ENCODE results near the gene SLC23A2.
A peak's percentile ranks its signal among the peaks of the same experiment; 100 is the strongest.

The SLC23A2 gene

GRCh38 chr20:4828830-4829513 is 172.3 kb downstream of the SLC23A2 start:
- H3K9ac ChIP-seq (ENCODE audit: low read depth in 1 of 2, low read length in 2 of 2) = no peak overlapping the region
- no peaks in the 10 kb centered on the region for H3K4me1 ChIP-seq (ENCODE audit: control insufficient read depth in 1 of 2, insufficient read depth in 2 of 2, low read length in 2 of 2)
- H3K27ac ChIP-seq (ENCODE audit: low read depth, low read length) = no peak overlapping the region
- no peak overlapping the region for H3K4me3 ChIP-seq (ENCODE audit: low read depth in 1 of 2, low read length in 2 of 2)
- H3K9me3 ChIP-seq (ENCODE audit: control insufficient read depth in 1 of 2, low read length in 2 of 2) = no peaks in the 10 kb centered on the region
- no peaks in the 10 kb centered on the region for H3K36me3 ChIP-seq (ENCODE audit: control insufficient read depth in 1 of 2, insufficient read depth in 2 of 2, low read length in 2 of 2)
- peaks cover 0 to 1% of the 10 kb centered on the region in 2 donors for H3K27me3 ChIP-seq (ENCODE audit: control insufficient read depth in 1 of 2, insufficient read depth in 2 of 2, low read length in 2 of 2)

GRCh38 chr20:4821590-4821989 is 179.7 kb downstream of the SLC23A2 start:
- Histone ChIP-seq H3K27ac (ENCODE audit: low read depth, low read length) (no peak overlapping the region), H3K4me3 (ENCODE audit: low read depth in 1 of 2, low read length in 2 of 2) (peak overlapping the region in 1 of 2 donors; percentile 61), H3K36me3 (ENCODE audit: control insufficient read depth in 1 of 2, insufficient read depth in 2 of 2, low read length in 2 of 2) (no peaks in the 10 kb centered on the region), H3K9ac (ENCODE audit: low read depth in 1 of 2, low read length in 2 of 2) (no peak overlapping the region), H3K9me3 (ENCODE audit: control insufficient read depth in 1 of 2, low read length in 2 of 2) (no peaks in the 10 kb centered on the region), H3K27me3 (ENCODE audit: control insufficient read depth in 1 of 2, insufficient read depth in 2 of 2, low read length in 2 of 2) (peaks cover 15 to 16% of the 10 kb centered on the region in 2 donors), H3K4me1 (ENCODE audit: control insufficient read depth in 1 of 2, insufficient read depth in 2 of 2, low read length in 2 of 2) (peaks cover 10 to 20% of the 10 kb centered on the region in 2 donors)

DNA sequence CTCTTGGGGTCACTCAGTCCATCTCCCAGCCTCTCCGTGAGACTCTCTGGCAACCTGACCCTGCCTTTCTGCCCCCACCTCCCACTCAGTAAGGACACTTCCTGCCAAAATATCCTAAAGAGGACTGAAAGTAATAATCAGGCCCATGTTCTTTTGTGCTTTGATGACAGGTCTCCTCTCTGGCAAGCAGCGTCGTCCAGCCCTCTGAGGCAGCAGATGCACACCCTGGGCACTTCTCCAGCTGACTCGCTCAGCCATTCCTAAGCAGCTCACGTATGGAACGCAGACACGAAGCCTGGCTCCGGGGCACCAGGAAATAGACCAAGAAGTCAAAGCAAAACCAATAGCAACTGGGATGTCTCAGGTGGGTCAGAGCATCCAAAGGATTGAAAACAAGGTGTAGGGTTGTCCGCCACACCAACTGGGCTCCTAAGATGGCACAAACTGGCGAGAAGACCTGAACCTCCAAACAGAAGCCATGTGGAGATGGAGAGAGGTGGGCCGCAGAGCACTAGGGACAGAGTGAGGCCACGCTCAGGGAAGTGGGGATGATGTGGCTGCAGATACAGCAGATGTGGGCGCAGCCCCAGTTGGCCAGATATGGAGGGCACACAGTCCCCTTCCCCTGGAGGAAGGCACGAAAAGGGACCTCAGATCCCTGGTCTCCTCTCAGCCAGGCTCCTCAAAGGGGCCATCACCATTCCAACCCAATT is 180.3 kb downstream of the SLC23A2 start:
- peaks cover 15 to 16% of the 10 kb centered on the region in 2 donors for H3K27me3 ChIP-seq (ENCODE audit: control insufficient read depth in 1 of 2, insufficient read depth in 2 of 2, low read length in 2 of 2)
- no peak overlapping the region for H3K9ac ChIP-seq (ENCODE audit: low read depth in 1 of 2, low read length in 2 of 2)
- no peaks in the 10 kb centered on the region for H3K36me3 ChIP-seq (ENCODE audit: control insufficient read depth in 1 of 2, insufficient read depth in 2 of 2, low read length in 2 of 2)
- peaks cover 10 to 20% of the 10 kb centered on the region in 2 donors for H3K4me1 ChIP-seq (ENCODE audit: control insufficient read depth in 1 of 2, insufficient read depth in 2 of 2, low read length in 2 of 2)
- H3K27ac ChIP-seq (ENCODE audit: low read depth, low read length) = no peak overlapping the region
- no peaks in the 10 kb centered on the region for H3K9me3 ChIP-seq (ENCODE audit: control insufficient read depth in 1 of 2, low read length in 2 of 2)
- H3K4me3 ChIP-seq (ENCODE audit: low read depth in 1 of 2, low read length in 2 of 2) = peak overlapping the region in 1 of 2 donors; percentile 61

- no peaks in the 10 kb centered on the region for H3K9me3 ChIP-seq (ENCODE audit: control insufficient read depth in 1 of 2, low read length in 2 of 2)
- H3K4me1 ChIP-seq (ENCODE audit: control insufficient read depth in 1 of 2, insufficient read depth in 2 of 2, low read length in 2 of 2) = peaks cover 13 to 30% of the 10 kb centered on the region in 2 donors
- no peak overlapping the region for H3K4me3 ChIP-seq (ENCODE audit: low read depth in 1 of 2, low read length in 2 of 2)
- no peak overlapping the region for H3K27ac ChIP-seq (ENCODE audit: low read depth, low read length)
- H3K9ac ChIP-seq (ENCODE audit: low read depth in 1 of 2, low read length in 2 of 2) = no peak overlapping the region
- H3K36me3 ChIP-seq (ENCODE audit: control insufficient read depth in 1 of 2, insufficient read depth in 2 of 2, low read length in 2 of 2) = no peaks in the 10 kb centered on the region
- H3K27me3 ChIP-seq (ENCODE audit: control insufficient read depth in 1 of 2, insufficient read depth in 2 of 2, low read length in 2 of 2) = peaks cover 15 to 16% of the 10 kb centered on the region in 2 donors
Measured at GRCh38 chr20:4819901-4820300, 181.4 kb downstream of the SLC23A2 start.

DNA sequence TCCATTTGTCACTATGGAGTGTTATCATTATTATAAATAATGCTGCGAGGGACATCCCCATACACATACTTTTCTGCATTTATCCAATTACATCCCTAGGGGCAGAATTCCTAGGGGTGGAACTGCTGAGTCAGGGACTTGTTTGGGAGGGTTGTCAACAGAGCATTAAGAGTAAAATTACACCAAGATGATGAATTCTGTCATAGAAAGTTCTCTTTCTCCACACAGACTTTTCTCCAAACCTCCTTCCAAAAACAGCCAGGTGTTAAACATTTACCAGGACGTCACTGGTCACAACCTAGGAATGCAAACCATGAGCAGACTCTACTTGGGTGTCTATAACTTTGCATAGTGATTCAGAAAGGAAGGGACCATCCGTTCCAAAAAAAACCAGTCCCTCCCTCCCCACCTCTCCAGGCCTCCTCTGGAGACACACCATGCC is 184.1 kb downstream of the SLC23A2 start:
- Histone ChIP-seq H3K27me3 (ENCODE audit: control insufficient read depth in 1 of 2, insufficient read depth in 2 of 2, low read length in 2 of 2) (peaks cover 11 to 15% of the 10 kb centered on the region in 2 donors), H3K27ac (ENCODE audit: low read depth, low read length) (no peak overlapping the region), H3K36me3 (ENCODE audit: control insufficient read depth in 1 of 2, insufficient read depth in 2 of 2, low read length in 2 of 2) (no peaks in the 10 kb centered on the region), H3K4me1 (ENCODE audit: control insufficient read depth in 1 of 2, insufficient read depth in 2 of 2, low read length in 2 of 2) (peaks cover 29 to 43% of the 10 kb centered on the region in 2 donors), H3K9me3 (ENCODE audit: control insufficient read depth in 1 of 2, low read length in 2 of 2) (no peaks in the 10 kb centered on the region), H3K9ac (ENCODE audit: low read depth in 1 of 2, low read length in 2 of 2) (no peak overlapping the region), H3K4me3 (ENCODE audit: low read depth in 1 of 2, low read length in 2 of 2) (no peak overlapping the region)

GRCh38 chr20:4815628-4816027 is 185.7 kb downstream of the SLC23A2 start:
- H3K27ac ChIP-seq (ENCODE audit: low read depth, low read length) = no peak overlapping the region
- H3K9ac ChIP-seq (ENCODE audit: low read depth in 1 of 2, low read length in 2 of 2) = no peak overlapping the region
- peaks cover 33 to 46% of the 10 kb centered on the region in 2 donors for H3K4me1 ChIP-seq (ENCODE audit: control insufficient read depth in 1 of 2, insufficient read depth in 2 of 2, low read length in 2 of 2)
- H3K36me3 ChIP-seq (ENCODE audit: control insufficient read depth in 1 of 2, insufficient read depth in 2 of 2, low read length in 2 of 2) = no peaks in the 10 kb centered on the region
- no peaks in the 10 kb centered on the region for H3K27me3 ChIP-seq (ENCODE audit: control insufficient read depth in 1 of 2, insufficient read depth in 2 of 2, low read length in 2 of 2)
- no peaks in the 10 kb centered on the region for H3K9me3 ChIP-seq (ENCODE audit: control insufficient read depth in 1 of 2, low read length in 2 of 2)
- peak overlapping the region in 1 of 2 donors; percentile 54 for H3K4me3 ChIP-seq (ENCODE audit: low read depth in 1 of 2, low read length in 2 of 2)

DNA sequence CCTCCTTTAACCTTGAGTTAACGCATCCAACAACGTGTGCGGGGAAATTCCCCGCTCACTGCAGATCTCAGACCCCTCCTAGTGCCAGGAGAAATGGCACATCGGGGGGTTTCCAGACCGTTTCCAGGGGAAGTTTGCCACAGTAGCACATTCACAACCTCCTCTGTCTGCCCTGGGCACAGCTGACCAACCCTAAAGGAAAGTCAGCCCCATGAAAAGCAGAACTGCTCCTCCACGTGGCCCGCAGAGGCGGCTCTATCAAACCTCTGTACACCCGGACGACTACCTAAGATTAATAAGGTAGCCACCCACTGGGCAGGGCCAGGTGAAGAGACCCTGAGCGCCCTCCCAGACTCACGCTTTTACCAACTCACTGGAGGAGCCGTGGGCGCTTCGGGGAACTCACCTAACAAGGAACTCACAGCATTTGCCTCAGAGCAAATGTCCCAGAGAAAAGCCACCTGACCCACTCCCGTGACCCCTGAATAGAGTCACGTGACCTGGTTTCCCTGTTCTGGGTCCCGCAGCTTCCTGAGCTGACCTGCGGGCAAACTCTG is 186.5 kb downstream of the SLC23A2 start:
- H3K4me1 ChIP-seq (ENCODE audit: control insufficient read depth in 1 of 2, insufficient read depth in 2 of 2, low read length in 2 of 2) = peaks cover 42 to 54% of the 10 kb centered on the region in 2 donors
- peak overlapping the region; percentile 2 to 51 for H3K9ac ChIP-seq (ENCODE audit: low read depth in 1 of 2, low read length in 2 of 2)
- peak overlapping the region; percentile 54 to 55 for H3K4me3 ChIP-seq (ENCODE audit: low read depth in 1 of 2, low read length in 2 of 2)

DNA sequence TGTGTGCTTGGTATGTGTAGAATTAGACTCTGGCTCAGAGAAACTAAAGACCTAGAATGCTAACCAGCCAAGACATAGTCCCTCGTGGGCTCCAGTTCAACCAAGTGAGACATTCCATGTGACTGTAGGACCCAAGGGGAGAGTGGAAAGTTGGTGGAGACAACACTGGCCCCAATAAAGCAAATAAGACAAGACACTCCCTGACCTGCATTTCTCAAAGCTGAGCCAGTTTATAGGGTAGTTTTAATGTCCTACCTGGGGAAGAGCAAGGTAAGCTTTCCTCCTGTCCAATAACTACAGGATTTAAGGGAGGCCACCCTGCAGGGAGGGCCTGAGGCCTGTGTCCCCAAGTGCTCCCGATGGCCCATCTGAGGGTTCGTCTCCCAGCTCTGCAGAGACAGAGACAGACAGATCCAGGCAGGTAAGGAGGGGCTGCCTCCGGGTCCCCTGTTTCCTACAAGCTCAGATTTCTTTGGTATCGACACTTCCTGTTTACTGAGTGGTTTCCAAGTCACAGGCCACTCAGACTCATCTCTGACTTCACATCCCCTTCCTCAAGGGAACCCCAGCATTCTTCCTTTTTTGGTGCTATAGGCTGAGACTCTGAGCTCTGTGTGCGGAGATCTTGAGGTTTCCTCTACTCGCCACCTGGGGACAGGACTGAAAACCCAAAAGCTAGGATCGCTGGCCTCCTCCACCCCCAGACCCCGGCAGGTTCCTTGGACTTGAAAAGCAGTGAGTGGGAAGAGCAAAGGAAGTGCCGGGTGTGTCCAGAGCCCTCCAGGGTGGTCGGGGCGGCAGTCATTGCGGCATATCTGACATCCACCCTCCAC is 187.2 kb downstream of the SLC23A2 start:
- Histone ChIP-seq H3K4me3 (ENCODE audit: low read depth in 1 of 2, low read length in 2 of 2) (peak overlapping the region; percentile 54 to 55), H3K4me1 (ENCODE audit: control insufficient read depth in 1 of 2, insufficient read depth in 2 of 2, low read length in 2 of 2) (peaks cover 42 to 59% of the 10 kb centered on the region in 2 donors), H3K9ac (ENCODE audit: low read depth in 1 of 2, low read length in 2 of 2) (peak overlapping the region; percentile 2 to 51), H3K36me3 (ENCODE audit: control insufficient read depth in 1 of 2, insufficient read depth in 2 of 2, low read length in 2 of 2) (no peaks in the 10 kb centered on the region), H3K27me3 (ENCODE audit: control insufficient read depth in 1 of 2, insufficient read depth in 2 of 2, low read length in 2 of 2) (no peaks in the 10 kb centered on the region), H3K27ac (ENCODE audit: low read depth, low read length) (peak overlapping the region; percentile 79), H3K9me3 (ENCODE audit: control insufficient read depth in 1 of 2, low read length in 2 of 2) (no peaks in the 10 kb centered on the region)

More for the DNA sequence above, 186.5 kb downstream of the SLC23A2 start:
- H3K36me3 ChIP-seq (ENCODE audit: control insufficient read depth in 1 of 2, insufficient read depth in 2 of 2, low read length in 2 of 2) = no peaks in the 10 kb centered on the region
- H3K9me3 ChIP-seq (ENCODE audit: control insufficient read depth in 1 of 2, low read length in 2 of 2) = no peaks in the 10 kb centered on the region
- peak overlapping the region; percentile 75 for H3K27ac ChIP-seq (ENCODE audit: low read depth, low read length)
- no peaks in the 10 kb centered on the region for H3K27me3 ChIP-seq (ENCODE audit: control insufficient read depth in 1 of 2, insufficient read depth in 2 of 2, low read length in 2 of 2)

- H3K27ac ChIP-seq (ENCODE audit: low read depth, low read length) = peak overlapping the region; percentile 79
- peak overlapping the region; percentile 38 to 45 for H3K9ac ChIP-seq (ENCODE audit: low read depth in 1 of 2, low read length in 2 of 2)
- peaks cover 42 to 59% of the 10 kb centered on the region in 2 donors for H3K4me1 ChIP-seq (ENCODE audit: control insufficient read depth in 1 of 2, insufficient read depth in 2 of 2, low read length in 2 of 2)
- no peaks in the 10 kb centered on the region for H3K36me3 ChIP-seq (ENCODE audit: control insufficient read depth in 1 of 2, insufficient read depth in 2 of 2, low read length in 2 of 2)
- H3K9me3 ChIP-seq (ENCODE audit: control insufficient read depth in 1 of 2, low read length in 2 of 2) = no peaks in the 10 kb centered on the region
- peak overlapping the region; percentile 25 to 54 for H3K4me3 ChIP-seq (ENCODE audit: low read depth in 1 of 2, low read length in 2 of 2)
- no peaks in the 10 kb centered on the region for H3K27me3 ChIP-seq (ENCODE audit: control insufficient read depth in 1 of 2, insufficient read depth in 2 of 2, low read length in 2 of 2)
Measured at GRCh38 chr20:4813076-4813862, 188.0 kb downstream of the SLC23A2 start.

All from duodenal mucosa (tissue), 2 donors.